IMR-90 (cell line): ENCODE results near the gene IGLON5. TPM values are rescaled to one million over a fixed set of nuclear protein-coding genes. Genes with fewer than 3 reads are reported as not detected.

Experiments used
- ATAC-seq: fragments of 200-7000 bp; cut with Tn5 transposase; 2 replicates; pipeline ENCODE4 v1.9.1; 2020; ENCODE audit warnings: low read depth, mild to moderate bottlenecking, moderate library complexity
- BruUV-seq: library from RNA; stranded (reverse); fragments of 400-500 nt; replicated peaks from 2 replicates; lab custom pipeline; 2021; lab: Mats Ljungman, UMichigan
- CTCF ChIA-PET: fragments of 300-600 bp; formaldehyde crosslinking; extraction: SDS; loops from one replicate; lab custom pipeline; 2021; ENCODE audit warnings: antibody characterized with exemption; lab: Yijun Ruan, JAX
- POLR2A ChIA-PET: fragments of 300-600 bp; sonication (Branson Sonifier 250); formaldehyde crosslinking; loops from one replicate; lab custom pipeline; 2022; ENCODE audit warnings: antibody characterized with exemption; ENCODE audit not compliant: unreplicated experiment; lab: Charles Lee
- DNase-seq: peaks from one replicate; pipeline ENCODE4 v3.0.0; 2013
- H2AFZ ChIP-seq: replicated peaks from 2 replicates; pipeline ENCODE3; 2013; ENCODE audit warnings: low read length, mild to moderate bottlenecking; ENCODE audit not compliant: poor library complexity
- H2AK5ac ChIP-seq: 2 replicates; pipeline ENCODE4 v1.6.1; 2013; ENCODE audit warnings: low read depth, low read length, inconsistent platforms
- H2AK9ac ChIP-seq: replicated peaks from 2 replicates; pipeline ENCODE3; 2013; ENCODE audit warnings: mild to moderate bottlenecking, low read depth, low read length, moderate library complexity; ENCODE audit not compliant: poor library complexity
- H2BK120ac ChIP-seq: 2 replicates; pipeline ENCODE4 v1.6.1; 2013; ENCODE audit warnings: low read depth, low read length, inconsistent platforms
- H2BK15ac ChIP-seq: 3 replicates; pipeline ENCODE4 v1.6.1; 2013; ENCODE audit warnings: low read depth, low read length, inconsistent platforms
- H2BK20ac ChIP-seq: 2 replicates; pipeline ENCODE4 v1.6.1; 2013; ENCODE audit warnings: low read depth, mild to moderate bottlenecking, inconsistent platforms, low read length, moderate library complexity
- H2BK5ac ChIP-seq: 2 replicates; pipeline ENCODE4 v1.6.1; 2013; ENCODE audit warnings: mild to moderate bottlenecking, low read depth, low read length, inconsistent platforms; ENCODE audit not compliant: poor library complexity, severe bottlenecking
- H3K14ac ChIP-seq: replicated peaks from 2 replicates; pipeline ENCODE4 v1.6.1; 2013; ENCODE audit warnings: low read depth, low read length, inconsistent platforms
- H3K18ac ChIP-seq: 2 replicates; pipeline ENCODE4 v1.6.1; 2013; ENCODE audit warnings: low read depth, low read length, control low read depth
- H3K23ac ChIP-seq: 2 replicates; pipeline ENCODE4 v1.6.1; 2013; ENCODE audit warnings: low read depth, low read length, inconsistent platforms
- H3K27ac ChIP-seq: 2 replicates; pipeline ENCODE4 v1.5.1; 2013; ENCODE audit warnings: mild to moderate bottlenecking, control low read depth, low read length; ENCODE audit not compliant: insufficient read depth
- H3K27me3 ChIP-seq: 2 replicates; pipeline ENCODE4 v1.6.1; 2013; ENCODE audit warnings: low read length; ENCODE audit not compliant: control insufficient read depth, insufficient read depth
- H3K36me3 ChIP-seq: 2 replicates; pipeline ENCODE4 v1.6.1; 2013; ENCODE audit warnings: low read length, mixed read lengths; ENCODE audit not compliant: control insufficient read depth, insufficient read depth
- H3K4ac ChIP-seq: 2 replicates; pipeline ENCODE4 v1.6.1; 2013; ENCODE audit warnings: low read depth, low read length, inconsistent platforms
- H3K4me1 ChIP-seq: 2 replicates; pipeline ENCODE4 v1.6.1; 2013; ENCODE audit warnings: low read length, mixed read lengths; ENCODE audit not compliant: control insufficient read depth, insufficient read depth
- H3K4me2 ChIP-seq: 2 replicates; pipeline ENCODE4 v1.6.1; 2013; ENCODE audit warnings: low read depth, mild to moderate bottlenecking, control low read depth, low read length, moderate library complexity
- H3K4me3 ChIP-seq: 2 replicates; pipeline ENCODE4 v1.5.1; 2013; ENCODE audit warnings: low read depth, mild to moderate bottlenecking, control low read depth, low read length, moderate library complexity; ENCODE audit not compliant: insufficient read depth
- H3K56ac ChIP-seq: 2 replicates; pipeline ENCODE4 v1.6.1; 2013; ENCODE audit warnings: low read length, inconsistent platforms; ENCODE audit not compliant: insufficient read depth; ENCODE audit errors: extremely low read depth
- H3K79me1 ChIP-seq, 2 experiments: 2 replicates each; pipeline ENCODE4 v1.6.1; 2013; ENCODE audit warnings: low read length in 2 of 2, inconsistent platforms in 1 of 2, low read depth in 1 of 2
- H3K9ac ChIP-seq: 2 replicates; pipeline ENCODE4 v1.6.1; 2013; ENCODE audit warnings: low read depth, low read length, control low read depth
- H3K9me1 ChIP-seq: 2 replicates; pipeline ENCODE4 v1.6.1; 2013; ENCODE audit warnings: low read length, inconsistent platforms; ENCODE audit not compliant: insufficient read depth
- H3K9me3 ChIP-seq: 2 replicates; pipeline ENCODE4 v1.6.1; 2013; ENCODE audit warnings: low read length; ENCODE audit not compliant: control insufficient read depth, insufficient read depth
- H4K20me1 ChIP-seq: 2 replicates; pipeline ENCODE4 v1.6.1; 2013; ENCODE audit warnings: low read length, inconsistent platforms; ENCODE audit not compliant: insufficient read depth
- H4K5ac ChIP-seq: 2 replicates; pipeline ENCODE4 v1.6.1; 2013; ENCODE audit warnings: mild to moderate bottlenecking, low read depth, low read length, control low read depth
- H4K8ac ChIP-seq, 2 experiments: 2 replicates each; pipeline ENCODE4 v1.6.1; 2013; ENCODE audit warnings: low read depth in 2 of 2, low read length in 2 of 2, control low read depth in 1 of 2, inconsistent platforms in 1 of 2
- H4K91ac ChIP-seq: 2 replicates; pipeline ENCODE4 v1.6.1; 2013; ENCODE audit warnings: low read depth, low read length, inconsistent platforms; ENCODE audit not compliant: insufficient read depth
- FOS ChIP-seq: fragments of 150-350 bp; IDR thresholded peaks from 2 replicates; pipeline ENCODE4 v1.6.1; 2016; ENCODE audit warnings: low read depth, low read length
- NFE2L2 ChIP-seq: fragments of 150-350 bp; IDR thresholded peaks from 2 replicates; pipeline ENCODE4 v1.6.1; 2016; ENCODE audit warnings: low read depth, mild to moderate bottlenecking, low read length
- WGBS, 2 experiments: methylation state at CpG; one replicate each; pipeline versions ENCODE4 v1.1.5 to v1.1.7; 2013; ENCODE audit warnings: missing lambda C conversion rate in 2 of 2; ENCODE audit not compliant: insufficient read length in 1 of 2; ENCODE audit errors: extremely low coverage in 2 of 2; 5-methylcytosine and 5-hydroxymethylcytosine counted together
- dilution Hi-C: fragments of 300-500 bp; cut with HindIII; formaldehyde crosslinking; loops from one replicate; pipeline ENCODE4 v1.14.3; 2018; ENCODE audit warnings: low sequenced_read_pairs; ENCODE audit not compliant: unreplicated experiment
- in situ Hi-C: fragments of 300-500 bp; cut with MboI; formaldehyde crosslinking; loops from 3 replicates; pipeline ENCODE4 v1.14.3; 2019; ENCODE audit warnings: low sequenced_read_pairs, inconsistent platforms, mixed read lengths
- intact Hi-C: fragments of 100-400 bp; cut with micrococcal nuclease; formaldehyde crosslinking; loops from 2 replicates; pipeline ENCODE4 v1.10.0; 2022
- polyA plus RNA-seq, 3 experiments: library from polyadenylated mRNA; depleted of rRNA; stranded (reverse); fragments of >200 nt; gene quantifications; 2 replicates each; pipeline ENCODE4 v1.2.3, GENCODE V29; 2012; ENCODE audit warnings: low replicate concordance in 1 of 3
- total RNA-seq: library from RNA; depleted of rRNA; stranded (reverse); fragments of >200 nt; gene quantifications from 2 replicates; pipeline ENCODE4 v1.2.3, GENCODE V29; 2012
- TF ChIP-seq, protein P1 (sequence below): fragments of 150-350 bp; IDR thresholded peaks from 2 replicates; pipeline ENCODE4 v1.6.1; 2017; ENCODE audit warnings: mild to moderate bottlenecking, antibody characterized with exemption, low read length, low read depth
- TF ChIP-seq, protein P2 (sequence below): conservative IDR thresholded peaks from 2 replicates; pipeline ENCODE4 v1.5.1; 2012; ENCODE audit warnings: mild to moderate bottlenecking, low read depth, low read length, improper control_type of control experiment

IGLON5 gene
- total and polyA plus RNA-seq, 2 of the 4 experiments (the other 2 are of a cell fraction) = not detected

DNA sequence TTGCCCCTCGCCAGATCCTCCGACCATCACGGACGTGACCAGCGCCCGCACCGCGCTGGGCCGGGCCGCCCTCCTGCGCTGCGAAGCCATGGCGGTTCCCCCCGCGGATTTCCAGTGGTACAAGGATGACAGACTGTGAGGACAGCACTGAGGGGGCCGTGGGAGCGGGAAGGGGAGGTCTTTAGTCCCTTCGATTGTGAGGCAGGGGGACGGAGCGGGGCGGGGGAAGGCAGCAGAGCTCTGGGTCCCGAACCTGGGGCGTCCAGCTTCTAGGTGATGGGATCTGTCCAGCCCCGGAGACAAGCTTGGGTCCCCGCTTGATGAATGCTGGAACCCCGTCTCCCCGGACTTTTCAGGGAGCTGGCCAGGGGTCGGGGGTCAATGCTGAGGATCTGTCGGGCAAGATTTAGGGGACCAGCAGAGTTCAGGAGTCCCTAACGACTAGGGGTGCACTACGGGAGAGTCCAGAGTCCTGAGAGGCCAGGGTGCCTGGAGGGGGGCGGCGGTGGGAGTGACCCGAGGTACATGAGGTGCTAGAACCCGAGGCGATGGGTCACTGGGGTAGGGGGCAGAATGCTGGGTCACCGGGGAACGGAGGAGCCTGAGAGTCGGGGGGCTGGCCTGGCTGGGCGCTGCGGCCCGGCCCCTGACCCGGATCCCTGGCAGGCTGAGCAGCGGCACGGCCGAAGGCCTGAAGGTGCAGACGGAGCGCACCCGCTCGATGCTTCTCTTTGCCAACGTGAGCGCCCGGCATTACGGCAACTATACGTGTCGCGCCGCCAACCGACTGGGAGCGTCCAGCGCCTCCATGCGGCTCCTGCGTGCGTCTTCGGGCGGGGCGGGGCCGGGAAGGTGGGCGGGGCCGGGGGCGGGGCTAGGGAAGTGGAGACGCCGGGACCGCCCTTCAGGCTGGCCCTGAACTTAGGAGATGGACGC lies 15.9 kb downstream of the IGLON5 start:
- Histone ChIP-seq H2BK5ac (no peak overlapping the region), H2AK5ac (no peak overlapping the region), H2BK15ac (no peak overlapping the region), H3K4me1 (no peaks in the 10 kb centered on the region), H3K27ac (no peak overlapping the region), H3K23ac (no peak overlapping the region), H3K36me3 (no peaks in the 10 kb centered on the region), H4K8ac (no peak overlapping the region), H3K56ac (no peak overlapping the region), H4K5ac (no peak overlapping the region), H3K9me1 (no peaks in the 10 kb centered on the region), H3K4ac (no peak overlapping the region), H3K4me3 (peak overlapping the region; percentile 23; the same call in 1 of the 2 replicates), H3K27me3 (peaks cover 4% of the 10 kb centered on the region; the same call in 1 of the 2 replicates), H3K4me2 (peak overlapping the region; percentile 93), H2AK9ac (no peak overlapping the region), H3K79me1 (no peaks in the 10 kb centered on the region), H3K9ac (peak overlapping the region; percentile 15; the same call in 1 of the 2 replicates), H3K9me3 (no peaks in the 10 kb centered on the region), H3K18ac (no peak overlapping the region), H2BK20ac (no peak overlapping the region), H4K20me1 (no peaks in the 10 kb centered on the region), H2BK120ac (no peak overlapping the region), H4K91ac (no peak overlapping the region), H3K14ac (no peak overlapping the region), H2AFZ (peak overlapping the region; percentile 75)
- ATAC-seq = peak; percentile 91
- 8% methylated on average over 54 of the region's 75 CpGs; no CpG with 5 or more reads in 1 of the 2 experiments for WGBS, 2 experiments
- dilution Hi-C loops (no loop called here), in situ Hi-C loops (no loop called here), intact Hi-C loops (no loop called here)
- ChIA-PET POLR2A (no interaction called here), CTCF (no interaction called here)
- TF ChIP-seq FOS (no peak), NFE2L2 (no peak)
- TF ChIP-seq, protein P1, sequence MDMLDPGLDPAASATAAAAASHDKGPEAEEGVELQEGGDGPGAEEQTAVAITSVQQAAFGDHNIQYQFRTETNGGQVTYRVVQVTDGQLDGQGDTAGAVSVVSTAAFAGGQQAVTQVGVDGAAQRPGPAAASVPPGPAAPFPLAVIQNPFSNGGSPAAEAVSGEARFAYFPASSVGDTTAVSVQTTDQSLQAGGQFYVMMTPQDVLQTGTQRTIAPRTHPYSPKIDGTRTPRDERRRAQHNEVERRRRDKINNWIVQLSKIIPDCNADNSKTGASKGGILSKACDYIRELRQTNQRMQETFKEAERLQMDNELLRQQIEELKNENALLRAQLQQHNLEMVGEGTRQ = no peak
- TF ChIP-seq, protein P2, sequence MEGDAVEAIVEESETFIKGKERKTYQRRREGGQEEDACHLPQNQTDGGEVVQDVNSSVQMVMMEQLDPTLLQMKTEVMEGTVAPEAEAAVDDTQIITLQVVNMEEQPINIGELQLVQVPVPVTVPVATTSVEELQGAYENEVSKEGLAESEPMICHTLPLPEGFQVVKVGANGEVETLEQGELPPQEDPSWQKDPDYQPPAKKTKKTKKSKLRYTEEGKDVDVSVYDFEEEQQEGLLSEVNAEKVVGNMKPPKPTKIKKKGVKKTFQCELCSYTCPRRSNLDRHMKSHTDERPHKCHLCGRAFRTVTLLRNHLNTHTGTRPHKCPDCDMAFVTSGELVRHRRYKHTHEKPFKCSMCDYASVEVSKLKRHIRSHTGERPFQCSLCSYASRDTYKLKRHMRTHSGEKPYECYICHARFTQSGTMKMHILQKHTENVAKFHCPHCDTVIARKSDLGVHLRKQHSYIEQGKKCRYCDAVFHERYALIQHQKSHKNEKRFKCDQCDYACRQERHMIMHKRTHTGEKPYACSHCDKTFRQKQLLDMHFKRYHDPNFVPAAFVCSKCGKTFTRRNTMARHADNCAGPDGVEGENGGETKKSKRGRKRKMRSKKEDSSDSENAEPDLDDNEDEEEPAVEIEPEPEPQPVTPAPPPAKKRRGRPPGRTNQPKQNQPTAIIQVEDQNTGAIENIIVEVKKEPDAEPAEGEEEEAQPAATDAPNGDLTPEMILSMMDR = 0 out of 2 replicates have a peak, but pooled peaks have one; percentile 11
- BruUV-seq = no TSS peak
- DNase-seq = peak; percentile 17
